Measurements from ENCODE around the gene IL1F10. TPM values are rescaled to one million over a fixed set of nuclear protein-coding genes. Genes with fewer than 3 reads are reported as not detected.

Gene IL1F10
- polyA plus RNA-seq, 1 experiment = not detected

DNA sequence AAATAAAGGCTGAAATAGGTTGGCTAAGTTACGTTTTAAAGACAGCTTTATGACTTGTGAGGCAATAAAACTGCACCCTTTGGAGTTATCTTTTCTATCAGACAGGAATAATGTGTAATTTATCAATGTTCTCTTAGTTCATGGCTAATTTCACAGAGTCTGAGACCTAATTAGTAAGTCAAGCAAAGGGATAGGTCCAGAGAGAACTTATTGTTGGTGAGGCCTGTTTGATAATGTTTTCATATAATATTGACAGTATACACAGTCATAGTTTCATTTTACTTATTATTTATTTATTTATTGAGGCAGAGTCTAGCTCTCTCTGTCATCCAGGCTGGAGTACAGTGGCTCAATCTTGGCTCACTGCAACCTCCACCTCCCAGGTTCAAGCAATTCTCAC, 10.7 kb upstream of the IL1F10 start:
- DNase-seq (ENCODE audit: low read depth) = no peak
- ChIA-PET POLR2A (no interaction called here), CTCF (interaction anchor here (1.1 kb wide), 1 partner anchor 11 kb away, joined by 3 read pairs; no protein-coding TSS in a partner anchor)
- Histone ChIP-seq H3K4me3 (ENCODE audit: low read depth, low read length) (no peak overlapping the region), H3K36me3 (ENCODE audit: control insufficient read depth, insufficient read depth, low read length) (no peaks in the 10 kb centered on the region), H3K27me3 (ENCODE audit: control insufficient read depth, insufficient read depth, low read length) (peaks cover 6% of the 10 kb centered on the region; the same call in 1 of the 2 replicates)
- TF ChIP-seq CTCF (IDR thresholded peaks at IDR 0.05; ENCODE audit: insufficient read depth, low read depth, low read length) = no peak

- H3K27me3 ChIP-seq (ENCODE audit: control insufficient read depth, insufficient read depth, low read length) = peaks cover 6% of the 10 kb centered on the region; the same call in 1 of the 2 replicates
- POLR2A ChIA-PET = interaction anchor here (0.8 kb wide), 1 partner anchor 21 kb away, joined by 3 read pairs; no protein-coding TSS in a partner anchor
- no peak overlapping the region for H3K4me3 ChIP-seq (ENCODE audit: low read depth, low read length)
- H3K36me3 ChIP-seq (ENCODE audit: control insufficient read depth, insufficient read depth, low read length) = no peaks in the 10 kb centered on the region
- TF ChIP-seq CTCF (IDR thresholded peaks at IDR 0.05; ENCODE audit: insufficient read depth, low read depth, low read length) = no peak
- CTCF ChIA-PET = interaction anchor here (0.9 to 1.0 kb wide), 2 partner anchors 10 to 31 kb away, joined by 3 read pairs; partner anchors contain the start of gene IL1F10
- no peak for DNase-seq (ENCODE audit: low read depth)
These were observed 9.3 kb upstream of the IL1F10 start for GRCh38 chr2:113058411-113058994.

- POLR2A ChIA-PET = interaction anchor here (0.8 kb wide), 1 partner anchor 21 kb away, joined by 3 read pairs; no protein-coding TSS in a partner anchor
These were observed 8.5 kb upstream of the IL1F10 start, which contains the start of gene IL36RN for GRCh38 chr2:113058998-113059960. Gene IL36RN, plus strand, starts transcription at chr2:113059198. Its CDS starts 241 bp downstream, at chr2:113059439.

DNA sequence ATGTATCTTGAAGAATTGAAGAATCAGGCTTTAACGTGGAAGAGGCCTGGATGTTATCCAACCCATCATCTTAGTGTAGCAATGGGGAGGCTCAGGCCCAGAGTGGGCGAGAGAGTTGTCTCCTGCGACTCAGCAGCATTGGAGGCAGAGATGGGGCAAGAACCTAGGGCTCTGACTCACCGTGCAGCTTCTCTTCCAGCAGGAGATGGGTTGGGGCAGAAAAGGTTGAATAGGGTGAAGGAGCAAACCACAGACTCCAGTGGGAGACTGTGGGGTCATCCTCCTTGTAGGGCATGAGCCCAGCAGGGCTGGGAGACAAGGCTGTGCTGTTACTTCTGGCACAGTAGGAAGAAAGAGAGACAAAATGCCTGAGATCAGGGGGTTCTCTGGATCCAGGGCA, 7.4 kb upstream of the IL1F10 start:
- no peak for DNase-seq (ENCODE audit: low read depth)
- POLR2A ChIA-PET = no interaction called here
- peaks cover 5% of the 10 kb centered on the region; the same call in 1 of the 2 replicates for H3K27me3 ChIP-seq (ENCODE audit: control insufficient read depth, insufficient read depth, low read length)

More at GRCh38 chr2:113058998-113059960, 8.5 kb upstream of the IL1F10 start, which contains the start of gene IL36RN:
- no peak for TF ChIP-seq CTCF (IDR thresholded peaks at IDR 0.05; ENCODE audit: insufficient read depth, low read depth, low read length)
- no peak for DNase-seq (ENCODE audit: low read depth)
- H3K27me3 ChIP-seq (ENCODE audit: control insufficient read depth, insufficient read depth, low read length) = peaks cover 5% of the 10 kb centered on the region; the same call in 1 of the 2 replicates
- no peak within 1 kb of the TSS for H3K4me3 ChIP-seq (ENCODE audit: low read depth, low read length)
- CTCF ChIA-PET = interaction anchor here (0.9 to 1.0 kb wide), 2 partner anchors 9 to 31 kb away, joined by 3 read pairs; partner anchors contain the start of gene IL1F10
- H3K36me3 ChIP-seq (ENCODE audit: control insufficient read depth, insufficient read depth, low read length) = no peaks in the 10 kb centered on the region

More for the DNA sequence above, 7.4 kb upstream of the IL1F10 start:
- CTCF ChIA-PET = no interaction called here
- Histone ChIP-seq H3K36me3 (ENCODE audit: control insufficient read depth, insufficient read depth, low read length) (no peaks in the 10 kb centered on the region), H3K4me3 (ENCODE audit: low read depth, low read length) (no peak overlapping the region)
- no peak for TF ChIP-seq CTCF (IDR thresholded peaks at IDR 0.05; ENCODE audit: insufficient read depth, low read depth, low read length)

All from BJ (cell line).